ENCODE measurements around the gene PRUNE1. TPM values are rescaled to one million over a fixed set of nuclear protein-coding genes. Genes with fewer than 3 reads are reported as not detected.

PRUNE1 gene
- total and polyA plus RNA-seq, 2 experiments from 2014 or later = 21.6 to 26.5 TPM

DNA sequence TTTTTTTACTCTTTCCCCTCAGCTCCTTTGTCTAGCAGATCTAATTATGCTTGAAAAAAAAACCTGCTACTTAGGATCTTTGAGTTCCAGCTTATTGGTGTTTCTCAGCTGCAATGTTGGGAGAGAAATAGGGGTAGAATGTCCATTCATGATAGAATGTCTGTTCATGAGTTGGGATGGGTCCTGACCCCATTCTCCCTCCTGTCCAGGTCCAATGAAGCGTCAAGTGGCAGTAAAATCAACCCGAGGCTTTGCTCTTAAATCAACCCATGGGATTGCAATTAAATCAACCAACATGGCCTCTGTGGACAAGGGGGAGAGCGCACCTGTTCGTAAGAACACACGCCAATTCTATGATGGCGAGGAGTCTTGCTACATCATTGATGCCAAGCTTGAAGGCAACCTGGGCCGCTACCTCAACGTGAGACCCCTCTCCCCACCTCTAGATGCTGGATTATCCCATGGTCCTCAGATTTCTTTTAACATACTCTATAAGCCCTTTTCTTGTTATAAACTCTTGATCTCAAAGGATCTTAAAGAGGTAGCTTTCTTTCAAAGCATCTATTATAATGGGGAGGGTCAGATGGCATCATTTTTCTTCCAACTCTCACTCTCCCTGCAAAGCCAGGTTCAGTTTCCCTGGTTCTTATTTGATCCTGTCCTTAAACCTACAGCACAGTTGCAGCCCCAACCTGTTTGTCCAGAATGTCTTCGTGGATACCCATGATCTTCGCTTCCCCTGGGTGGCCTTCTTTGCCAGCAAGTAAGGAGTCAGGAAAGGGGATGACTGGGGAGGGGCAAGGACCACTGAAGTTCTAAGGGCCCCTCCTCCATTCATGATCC is 44.7 kb upstream of the PRUNE1 start:
- peaks cover 16% of the 10 kb centered on the region for H3K4me1 ChIP-seq (ENCODE audit: insufficient read depth)
- no peak for DNase-seq (ENCODE audit: low spot score)
- no peaks in the 10 kb centered on the region for H3K9me3 ChIP-seq (ENCODE audit: low read depth)
- peak overlapping the region; percentile 24 for H3K27ac ChIP-seq
- H3K36me3 ChIP-seq (replicated peaks; ENCODE audit: insufficient read depth, low read depth) = peaks cover 3% of the 10 kb centered on the region
- 94% methylated on average over 10 of the region's 10 CpGs for WGBS (ENCODE audit: low lambda C conversion rate, missing lambda C conversion rate)
- H2AFZ ChIP-seq = no peak overlapping the region
- peaks cover 24% of the 10 kb centered on the region for H3K79me2 ChIP-seq
- no peak overlapping the region for H3K4me2 ChIP-seq
- peaks cover 10% of the 10 kb centered on the region for H4K20me1 ChIP-seq (ENCODE audit: insufficient read depth, poor library complexity, severe bottlenecking)
- no peaks in the 10 kb centered on the region for H3K27me3 ChIP-seq
- TF ChIP-seq EZH2 (IDR thresholded peaks at IDR 0.05; ENCODE audit: borderline replicate concordance) (no peak), EZH2phosphoT487 (IDR thresholded peaks at IDR 0.05; ENCODE audit: low read depth, severe bottlenecking, unreplicated experiment) (no peak)
- TF ChIP-seq, protein P1, sequence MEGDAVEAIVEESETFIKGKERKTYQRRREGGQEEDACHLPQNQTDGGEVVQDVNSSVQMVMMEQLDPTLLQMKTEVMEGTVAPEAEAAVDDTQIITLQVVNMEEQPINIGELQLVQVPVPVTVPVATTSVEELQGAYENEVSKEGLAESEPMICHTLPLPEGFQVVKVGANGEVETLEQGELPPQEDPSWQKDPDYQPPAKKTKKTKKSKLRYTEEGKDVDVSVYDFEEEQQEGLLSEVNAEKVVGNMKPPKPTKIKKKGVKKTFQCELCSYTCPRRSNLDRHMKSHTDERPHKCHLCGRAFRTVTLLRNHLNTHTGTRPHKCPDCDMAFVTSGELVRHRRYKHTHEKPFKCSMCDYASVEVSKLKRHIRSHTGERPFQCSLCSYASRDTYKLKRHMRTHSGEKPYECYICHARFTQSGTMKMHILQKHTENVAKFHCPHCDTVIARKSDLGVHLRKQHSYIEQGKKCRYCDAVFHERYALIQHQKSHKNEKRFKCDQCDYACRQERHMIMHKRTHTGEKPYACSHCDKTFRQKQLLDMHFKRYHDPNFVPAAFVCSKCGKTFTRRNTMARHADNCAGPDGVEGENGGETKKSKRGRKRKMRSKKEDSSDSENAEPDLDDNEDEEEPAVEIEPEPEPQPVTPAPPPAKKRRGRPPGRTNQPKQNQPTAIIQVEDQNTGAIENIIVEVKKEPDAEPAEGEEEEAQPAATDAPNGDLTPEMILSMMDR (IDR thresholded peaks at IDR 0.05; ENCODE audit: poor library complexity) = no peak
- no peaks in the 10 kb centered on the region for H3K9me2 ChIP-seq (replicated peaks; ENCODE audit: insufficient read depth)
- no peak overlapping the region for H3K4me3 ChIP-seq

DNA sequence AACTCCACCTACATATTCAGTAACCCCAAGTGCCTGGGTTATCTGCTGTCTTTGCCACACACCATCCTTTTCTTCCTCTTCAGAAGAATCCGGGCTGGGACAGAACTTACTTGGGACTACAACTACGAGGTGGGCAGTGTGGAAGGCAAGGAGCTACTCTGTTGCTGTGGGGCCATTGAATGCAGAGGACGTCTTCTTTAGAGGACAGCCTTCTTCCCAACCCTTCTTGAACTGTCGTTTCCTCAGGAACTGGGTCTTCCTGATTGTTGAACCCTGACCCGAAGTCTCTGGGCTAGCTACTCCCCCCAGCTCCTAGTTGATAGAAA is 44.1 kb upstream of the PRUNE1 start:
- peaks cover 30% of the 10 kb centered on the region for H3K79me2 ChIP-seq
- TF ChIP-seq EZH2 (IDR thresholded peaks at IDR 0.05; ENCODE audit: borderline replicate concordance) (no peak), EZH2phosphoT487 (IDR thresholded peaks at IDR 0.05; ENCODE audit: low read depth, severe bottlenecking, unreplicated experiment) (no peak)
- TF ChIP-seq, protein P1 (IDR thresholded peaks at IDR 0.05; ENCODE audit: poor library complexity) = no peak
- no peaks in the 10 kb centered on the region for H3K27me3 ChIP-seq
- peaks cover 16% of the 10 kb centered on the region for H4K20me1 ChIP-seq (ENCODE audit: insufficient read depth, poor library complexity, severe bottlenecking)
- 92% methylated on average over 5 of the region's 5 CpGs for WGBS (ENCODE audit: low lambda C conversion rate, missing lambda C conversion rate)
- no peaks in the 10 kb centered on the region for H3K9me2 ChIP-seq (replicated peaks; ENCODE audit: insufficient read depth)
- no peak overlapping the region for H3K27ac ChIP-seq
- H3K4me3 ChIP-seq = no peak overlapping the region
- H3K4me2 ChIP-seq = no peak overlapping the region
- peaks cover 3% of the 10 kb centered on the region for H3K36me3 ChIP-seq (replicated peaks; ENCODE audit: insufficient read depth, low read depth)
- peaks cover 16% of the 10 kb centered on the region for H3K4me1 ChIP-seq (ENCODE audit: insufficient read depth)
- DNase-seq (ENCODE audit: low spot score) = no peak
- H3K9me3 ChIP-seq (ENCODE audit: low read depth) = no peaks in the 10 kb centered on the region
- no peak overlapping the region for H2AFZ ChIP-seq

DNA sequence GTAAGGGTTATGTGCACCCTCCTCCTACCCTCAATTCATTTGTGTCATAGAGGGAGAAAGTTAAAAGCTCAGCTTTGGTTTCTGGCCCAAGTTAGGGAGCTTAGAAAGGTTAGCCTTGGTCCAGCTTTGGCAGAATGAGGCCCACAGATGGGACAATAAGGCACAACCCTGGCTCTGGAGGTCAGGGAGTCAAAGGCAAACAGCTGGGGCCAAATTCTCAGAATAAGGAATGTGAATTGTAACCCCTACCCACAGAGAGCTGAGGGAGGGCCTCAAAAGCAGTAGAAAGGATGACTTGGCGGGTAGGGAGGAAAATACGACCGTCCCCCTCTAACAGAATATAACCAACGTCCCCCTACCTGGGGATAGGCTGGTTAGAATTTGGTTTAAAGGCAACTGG is 42.6 kb upstream of the PRUNE1 start:
- H3K4me3 ChIP-seq = no peak overlapping the region
- 99% methylated on average over 4 of the region's 4 CpGs for WGBS (ENCODE audit: low lambda C conversion rate, missing lambda C conversion rate)
- peaks cover 3% of the 10 kb centered on the region for H3K36me3 ChIP-seq (replicated peaks; ENCODE audit: insufficient read depth, low read depth)

More for the DNA sequence above, 42.6 kb upstream of the PRUNE1 start:
- Histone ChIP-seq H3K4me1 (ENCODE audit: insufficient read depth) (peaks cover 21% of the 10 kb centered on the region), H3K9me3 (ENCODE audit: low read depth) (no peaks in the 10 kb centered on the region), H2AFZ (no peak overlapping the region), H3K27ac (no peak overlapping the region), H3K9me2 (replicated peaks; ENCODE audit: insufficient read depth) (no peaks in the 10 kb centered on the region), H3K4me2 (no peak overlapping the region), H4K20me1 (ENCODE audit: insufficient read depth, poor library complexity, severe bottlenecking) (peaks cover 30% of the 10 kb centered on the region), H3K79me2 (peaks cover 45% of the 10 kb centered on the region), H3K27me3 (no peaks in the 10 kb centered on the region)
- TF ChIP-seq EZH2 (IDR thresholded peaks at IDR 0.05; ENCODE audit: borderline replicate concordance) (no peak), EZH2phosphoT487 (IDR thresholded peaks at IDR 0.05; ENCODE audit: low read depth, severe bottlenecking, unreplicated experiment) (no peak)
- TF ChIP-seq, protein P1 (IDR thresholded peaks at IDR 0.05; ENCODE audit: poor library complexity) = no peak
- no peak for DNase-seq (ENCODE audit: low spot score)
